Fibroblast of lung (primary cell): ENCODE data around the gene TPH1. TPM values are rescaled to one million over a fixed set of nuclear protein-coding genes. Genes with fewer than 3 reads are reported as not detected.

Experiments
- DNase-seq, 2 donors: peaks; one replicate each; pipeline versions ENCODE4 v3.0.0 to v3.0.0-alpha.2; 2010; ENCODE audit warnings: low read depth in 2 of 2
- H2AFZ ChIP-seq: 2 replicates; pipeline ENCODE4 v1.5.1; 2012; ENCODE audit warnings: low read length, control low read depth, inconsistent platforms
- H3K27ac ChIP-seq: 2 replicates; pipeline ENCODE4 v1.5.1; 2011; ENCODE audit warnings: low read length, control low read depth; ENCODE audit not compliant: insufficient read depth
- H3K27me3 ChIP-seq: 2 replicates; pipeline ENCODE4 v1.5.1; 2011; ENCODE audit warnings: mild to moderate bottlenecking, low read length; ENCODE audit not compliant: control insufficient read depth, insufficient read depth
- H3K36me3 ChIP-seq: 2 replicates; pipeline ENCODE4 v1.5.1; 2011; ENCODE audit warnings: low read length; ENCODE audit not compliant: control insufficient read depth, insufficient read depth
- H3K4me1 ChIP-seq: 2 replicates; pipeline ENCODE4 v1.5.1; 2011; ENCODE audit warnings: low read length; ENCODE audit not compliant: control insufficient read depth, insufficient read depth; ENCODE audit errors: extremely low read depth
- H3K4me2 ChIP-seq: 2 replicates; pipeline ENCODE4 v1.5.1; 2011; ENCODE audit warnings: low read length, control low read depth; ENCODE audit not compliant: insufficient read depth; ENCODE audit errors: extremely low read depth
- H3K4me3 ChIP-seq, 4 experiments: fragments of 200-600 bp in 1 of 4; sonication (generic) in 1 of 4; replicated peaks in 1 of 4; 2 replicates each; pipeline ENCODE4 v1.5.1; 2011 to 2016; ENCODE audit warnings: low read length in 4 of 4, low read depth in 3 of 4, mild to moderate bottlenecking in 3 of 4, control low read depth in 2 of 4, inconsistent platforms in 1 of 4, mixed read lengths in 1 of 4; ENCODE audit not compliant: insufficient read depth in 1 of 4; ENCODE audit errors: control extremely low read depth in 1 of 4
- H3K79me2 ChIP-seq: 2 replicates; pipeline ENCODE4 v1.5.1; 2012; ENCODE audit warnings: mild to moderate bottlenecking, low read length, inconsistent platforms; ENCODE audit not compliant: control insufficient read depth, insufficient read depth
- H3K9ac ChIP-seq: 2 replicates; pipeline ENCODE4 v1.5.1; 2011; ENCODE audit warnings: mild to moderate bottlenecking, low read length, control low read depth; ENCODE audit not compliant: insufficient read depth
- H3K9me3 ChIP-seq: 2 replicates; pipeline ENCODE4 v1.5.1; 2012; ENCODE audit warnings: low read depth, low read length; ENCODE audit not compliant: control insufficient read depth, insufficient read depth
- H4K20me1 ChIP-seq: 2 replicates; pipeline ENCODE4 v1.5.1; 2011; ENCODE audit warnings: low read length; ENCODE audit not compliant: control insufficient read depth, insufficient read depth; ENCODE audit errors: extremely low read depth
- EZH2 ChIP-seq: IDR thresholded peaks from 2 replicates; pipeline ENCODE4 v1.5.1; 2012; ENCODE audit warnings: low read length, control low read depth, mild to moderate bottlenecking; ENCODE audit errors: missing control alignments
- polyA plus RNA-seq, 2 donors: library from polyadenylated mRNA; depleted of rRNA in 1 of 2; stranded (reverse) in 1 of 2; unstranded in 1 of 2; fragments of >200 nt; gene quantifications; 2 replicates each; pipeline ENCODE4 v1.2.1, GENCODE V29; 2011 to 2012; ENCODE audit warnings: missing spikeins in 1 of 2
- total RNA-seq: library from RNA; depleted of rRNA; stranded (reverse); fragments of >200 nt; gene quantifications from 2 replicates; pipeline ENCODE4 v1.2.1, GENCODE V29; 2014
- TF ChIP-seq, protein P1 (sequence below), 2 donors: IDR thresholded peaks in 1 of 2; conservative IDR thresholded peaks in 1 of 2; 1 replicate in 1 of 2; 2 replicates in 1 of 2; pipeline ENCODE4 v1.5.1; 2011 to 2012; ENCODE audit warnings: low read length in 2 of 2, control low read depth in 1 of 2, inconsistent platforms in 1 of 2, low read depth in 1 of 2, mild to moderate bottlenecking in 1 of 2

Gene TPH1
- total and polyA plus RNA-seq, 2 donors (not counting 1 experiment from before 2014, with no cell fraction given), result under 0.01 to 0.16 TPM

DNA sequence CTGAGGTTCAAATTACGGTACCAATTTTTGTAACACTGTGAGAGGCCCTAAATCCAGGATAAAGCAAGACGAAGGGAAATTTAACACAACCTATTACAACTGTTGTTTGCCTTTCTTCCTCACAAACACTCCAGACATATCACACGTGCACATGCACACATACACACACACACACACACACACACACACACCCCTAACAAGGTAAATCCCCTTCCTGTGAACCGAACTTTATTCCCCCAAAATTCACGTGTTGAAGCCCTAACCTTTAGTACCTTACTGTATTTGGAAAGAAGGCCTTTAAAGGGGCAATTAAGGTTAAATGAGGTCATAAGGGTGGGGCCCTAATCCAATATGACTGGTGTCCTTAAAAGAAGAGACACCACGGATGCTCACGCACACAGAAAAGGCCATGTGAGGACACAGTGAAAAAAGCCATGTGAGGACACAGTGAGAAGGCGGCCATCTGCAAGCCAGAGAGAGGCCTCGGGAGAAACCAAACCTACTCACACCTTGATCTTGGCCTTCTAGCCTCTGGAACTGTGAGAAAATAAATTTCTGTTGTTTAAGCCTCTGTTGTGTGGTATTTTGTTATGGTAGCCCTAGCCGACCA is 35.0 kb downstream of the TPH1 start:
- H3K27ac ChIP-seq, result no peak overlapping the region
- TF ChIP-seq, protein P1, sequence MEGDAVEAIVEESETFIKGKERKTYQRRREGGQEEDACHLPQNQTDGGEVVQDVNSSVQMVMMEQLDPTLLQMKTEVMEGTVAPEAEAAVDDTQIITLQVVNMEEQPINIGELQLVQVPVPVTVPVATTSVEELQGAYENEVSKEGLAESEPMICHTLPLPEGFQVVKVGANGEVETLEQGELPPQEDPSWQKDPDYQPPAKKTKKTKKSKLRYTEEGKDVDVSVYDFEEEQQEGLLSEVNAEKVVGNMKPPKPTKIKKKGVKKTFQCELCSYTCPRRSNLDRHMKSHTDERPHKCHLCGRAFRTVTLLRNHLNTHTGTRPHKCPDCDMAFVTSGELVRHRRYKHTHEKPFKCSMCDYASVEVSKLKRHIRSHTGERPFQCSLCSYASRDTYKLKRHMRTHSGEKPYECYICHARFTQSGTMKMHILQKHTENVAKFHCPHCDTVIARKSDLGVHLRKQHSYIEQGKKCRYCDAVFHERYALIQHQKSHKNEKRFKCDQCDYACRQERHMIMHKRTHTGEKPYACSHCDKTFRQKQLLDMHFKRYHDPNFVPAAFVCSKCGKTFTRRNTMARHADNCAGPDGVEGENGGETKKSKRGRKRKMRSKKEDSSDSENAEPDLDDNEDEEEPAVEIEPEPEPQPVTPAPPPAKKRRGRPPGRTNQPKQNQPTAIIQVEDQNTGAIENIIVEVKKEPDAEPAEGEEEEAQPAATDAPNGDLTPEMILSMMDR (conservative IDR thresholded peaks at IDR 0.05 in 1 of 2, IDR thresholded peaks at IDR 0.05 in 1 of 2; ENCODE audit: low read depth in 1 of 2, low read length in 2 of 2), result no peak
- no peak for TF ChIP-seq EZH2
- H3K27me3 ChIP-seq, result peaks cover 2% of the 10 kb centered on the region
- no peak for DNase-seq
- no peaks in the 10 kb centered on the region for H4K20me1 ChIP-seq
- H3K36me3 ChIP-seq, result no peaks in the 10 kb centered on the region
- H2AFZ ChIP-seq, result no peak overlapping the region
- peaks cover 4% of the 10 kb centered on the region for H3K4me1 ChIP-seq
- no peaks in the 10 kb centered on the region for H3K9me3 ChIP-seq
- no peak overlapping the region for H3K9ac ChIP-seq
- H3K79me2 ChIP-seq, result no peaks in the 10 kb centered on the region
- H3K4me2 ChIP-seq, result no peak overlapping the region
- H3K4me3 ChIP-seq, result no peak overlapping the region

DNA sequence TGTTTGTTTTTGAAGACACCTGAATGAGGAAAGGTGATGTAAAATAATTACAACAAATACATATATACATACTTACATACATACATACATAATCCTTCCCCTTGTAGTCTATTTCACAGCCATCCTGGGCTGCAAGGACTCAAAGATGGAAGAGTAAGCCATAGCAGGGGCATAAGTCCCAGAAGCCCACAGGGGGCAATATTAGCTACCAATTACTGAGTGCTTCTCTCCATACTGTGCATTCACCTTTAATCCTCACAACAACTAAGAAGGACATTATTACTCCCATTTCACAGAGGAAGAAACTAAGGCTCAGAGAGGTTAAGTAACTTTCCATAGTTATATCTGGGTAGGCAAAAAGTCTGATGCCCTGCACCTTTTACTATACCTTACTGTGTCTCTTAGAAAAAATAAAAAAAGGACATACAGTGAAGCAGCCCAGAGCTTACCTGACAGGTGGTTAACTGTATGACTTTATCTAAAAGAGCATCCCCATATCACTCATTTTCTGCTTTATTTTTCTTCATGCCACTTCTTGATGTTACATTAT is 35.9 kb downstream of the TPH1 start:
- Histone ChIP-seq H3K27ac (no peak overlapping the region), H3K4me3 (no peak overlapping the region), H3K9me3 (no peaks in the 10 kb centered on the region), H3K9ac (no peak overlapping the region), H3K4me1 (peaks cover 4% of the 10 kb centered on the region), H3K4me2 (no peak overlapping the region), H3K36me3 (no peaks in the 10 kb centered on the region), H2AFZ (no peak overlapping the region), H4K20me1 (no peaks in the 10 kb centered on the region), H3K27me3 (no peaks in the 10 kb centered on the region), H3K79me2 (no peaks in the 10 kb centered on the region)
- no peak for DNase-seq
- TF ChIP-seq, protein P1 (conservative IDR thresholded peaks at IDR 0.05 in 1 of 2, IDR thresholded peaks at IDR 0.05 in 1 of 2; ENCODE audit: low read depth in 1 of 2, low read length in 2 of 2), result no peak

DNA sequence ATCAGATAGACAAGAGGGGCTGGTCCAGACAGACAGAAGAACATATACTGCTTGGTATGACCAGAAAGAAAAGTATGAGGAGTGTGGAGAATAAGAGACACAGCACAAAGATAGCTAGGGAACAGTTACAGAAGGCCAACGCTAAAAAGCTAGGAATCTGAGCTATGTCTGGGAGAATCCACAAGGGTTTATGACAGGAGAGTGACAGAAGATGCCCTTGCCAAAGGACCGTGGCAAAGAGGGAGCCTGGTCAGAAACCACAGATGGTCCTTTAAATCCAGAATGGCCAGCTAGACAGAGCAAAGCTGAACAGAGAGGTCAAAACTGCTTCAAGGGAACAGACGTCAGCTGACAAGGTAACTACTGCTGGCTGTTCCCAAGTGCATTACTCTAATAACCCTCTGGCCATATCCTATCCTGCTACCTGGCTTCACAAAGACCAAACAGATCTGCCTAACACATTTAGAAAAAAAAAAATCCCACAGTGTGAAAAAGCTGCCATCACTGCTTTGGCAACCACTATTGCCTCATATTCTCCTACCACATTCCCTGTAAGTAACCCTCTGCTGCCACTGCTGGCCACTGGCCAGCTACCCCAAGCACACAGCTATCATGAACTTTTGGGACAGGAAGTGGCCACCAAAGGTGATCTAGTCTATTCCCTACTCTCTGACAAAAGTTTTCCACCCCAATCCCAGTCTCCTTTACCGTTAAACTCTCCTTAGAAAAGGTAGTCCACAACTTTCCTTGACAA is 40.5 kb downstream of the TPH1 start:
- DNase-seq, result no peak
- no peaks in the 10 kb centered on the region for H4K20me1 ChIP-seq
- TF ChIP-seq, protein P1 (conservative IDR thresholded peaks at IDR 0.05 in 1 of 2, IDR thresholded peaks at IDR 0.05 in 1 of 2; ENCODE audit: low read depth in 1 of 2, low read length in 2 of 2), result no peak
- TF ChIP-seq EZH2, result no peak
- H2AFZ ChIP-seq, result no peak overlapping the region
- H3K4me2 ChIP-seq, result no peak overlapping the region
- H3K27ac ChIP-seq, result no peak overlapping the region
- no peaks in the 10 kb centered on the region for H3K27me3 ChIP-seq
- H3K36me3 ChIP-seq, result no peaks in the 10 kb centered on the region
- H3K79me2 ChIP-seq, result no peaks in the 10 kb centered on the region
- H3K9me3 ChIP-seq, result no peaks in the 10 kb centered on the region
- no peaks in the 10 kb centered on the region for H3K4me1 ChIP-seq
- no peak overlapping the region for H3K9ac ChIP-seq
- H3K4me3 ChIP-seq, result no peak overlapping the region
